HUDEP-2 (cell line): ENCODE results near the gene CIBAR2.

Experiments used
- DNase-seq, 76 experiments: peaks; one replicate each; lab custom pipeline; 2025; ENCODE audit not compliant: unreplicated experiment in 76 of 76; lab: John Stamatoyannopoulos, UW

Gene CIBAR2

DNA sequence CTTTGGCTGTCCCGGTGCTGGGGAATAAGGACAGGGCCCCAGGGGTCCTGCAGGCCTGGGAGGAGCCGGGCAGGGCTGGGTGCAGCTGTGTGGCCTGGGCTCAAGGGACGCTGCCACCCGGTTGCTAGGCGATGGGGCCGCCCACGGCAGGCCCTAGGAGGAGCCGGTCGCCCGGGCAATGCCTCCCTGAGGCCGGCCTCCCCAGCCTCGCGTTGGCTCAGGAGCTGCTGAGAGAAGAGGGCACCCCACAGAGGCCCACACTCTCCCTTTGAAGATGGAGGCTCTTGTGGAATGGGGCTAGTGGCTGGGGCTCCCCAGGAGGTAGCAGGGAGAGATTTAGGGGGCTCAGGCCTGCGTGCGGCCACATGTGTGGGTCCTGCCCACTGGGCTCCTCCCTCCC is at the start of gene CIBAR2:
CIBAR2 (minus strand) TSS at position 109 of the 400 bp plus-strand sequence. CDS start 120 bp downstream, outside the sequence.
- peak in 1 of 76 experiments; percentile 13 for DNase-seq

GRCh38 chr16:85159179-85159980 is 47.1 kb upstream of the CIBAR2 start:
- DNase-seq: no peak

GRCh38 chr16:85158743-85159178 is 46.5 kb upstream of the CIBAR2 start:
- no peak for DNase-seq

DNA sequence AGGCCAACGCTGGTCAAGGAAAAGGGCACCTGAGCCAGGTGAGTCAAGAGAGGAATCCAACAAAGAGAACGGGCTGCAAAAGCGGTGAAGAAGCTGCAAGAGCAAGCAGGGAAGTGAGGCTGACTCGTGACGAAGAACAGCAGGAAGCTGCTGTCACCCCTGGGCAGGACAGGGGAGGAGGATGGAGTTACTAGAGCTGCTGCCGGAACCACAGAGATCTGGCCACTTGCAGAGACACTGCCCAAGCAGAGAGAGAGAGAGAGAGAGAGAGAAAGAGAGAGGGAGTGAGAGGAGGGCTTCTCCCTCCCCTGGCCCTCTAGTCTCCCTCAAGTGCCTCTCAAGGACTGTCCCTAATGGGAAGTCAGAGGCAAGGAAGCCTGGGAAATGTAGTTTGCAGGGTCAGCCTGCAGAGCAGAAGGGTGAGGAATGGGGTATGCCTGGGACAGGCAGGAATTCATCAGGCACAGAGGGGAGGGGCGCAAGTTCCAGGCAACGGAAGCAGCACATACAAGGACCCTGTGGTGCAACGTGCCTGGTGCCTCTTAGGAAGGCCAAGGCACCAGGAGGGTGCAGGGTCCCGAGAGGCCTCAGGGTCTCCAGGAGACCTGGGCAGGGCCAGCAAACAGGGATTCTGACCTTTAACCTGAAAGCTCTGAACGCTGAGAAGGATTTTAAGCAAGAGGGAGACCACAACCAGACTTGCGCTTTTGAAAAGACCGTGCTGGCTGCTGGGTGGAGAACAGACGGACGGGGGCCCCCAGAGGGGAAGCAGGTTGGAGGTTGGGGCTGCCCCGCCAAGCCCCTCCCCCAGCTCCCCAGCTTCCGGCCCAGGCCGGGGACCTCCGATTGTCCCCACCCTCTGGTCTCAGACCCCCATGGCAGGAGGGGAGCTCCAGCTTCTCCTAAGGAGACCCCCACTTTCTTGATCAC is 45.8 kb upstream of the CIBAR2 start:
- DNase-seq: no peak

- no peak for DNase-seq
Observed at GRCh38 chr16:85157372-85157771, 45.1 kb upstream of the CIBAR2 start.

GRCh38 chr16:85156869-85157268 is 44.6 kb upstream of the CIBAR2 start:
- DNase-seq: no peak

DNA sequence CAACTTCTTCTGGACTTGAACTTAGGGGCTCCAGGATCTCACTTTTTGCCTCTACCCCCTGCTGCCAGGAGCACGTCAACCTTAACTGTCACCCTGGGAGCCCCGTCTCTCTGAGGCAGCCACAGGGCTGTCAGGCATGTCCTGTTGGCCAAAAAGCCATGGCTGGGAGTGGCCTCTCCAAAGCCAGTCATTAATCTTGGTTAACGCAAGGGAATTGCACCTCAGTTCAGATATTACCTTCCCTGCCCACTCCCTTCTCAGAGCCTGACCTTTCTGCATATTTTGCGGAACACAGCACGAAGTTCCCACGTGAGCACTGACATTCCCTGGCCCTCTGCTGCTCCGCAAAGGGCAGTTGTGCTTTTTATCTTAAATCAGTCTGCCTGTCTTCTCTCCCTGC is 44.2 kb upstream of the CIBAR2 start:
- DNase-seq: no peak

GRCh38 chr16:85153656-85154091 is 41.4 kb upstream of the CIBAR2 start:
- DNase-seq: no peak

GRCh38 chr16:85153046-85153445 is 40.8 kb upstream of the CIBAR2 start:
- no peak for DNase-seq

DNA sequence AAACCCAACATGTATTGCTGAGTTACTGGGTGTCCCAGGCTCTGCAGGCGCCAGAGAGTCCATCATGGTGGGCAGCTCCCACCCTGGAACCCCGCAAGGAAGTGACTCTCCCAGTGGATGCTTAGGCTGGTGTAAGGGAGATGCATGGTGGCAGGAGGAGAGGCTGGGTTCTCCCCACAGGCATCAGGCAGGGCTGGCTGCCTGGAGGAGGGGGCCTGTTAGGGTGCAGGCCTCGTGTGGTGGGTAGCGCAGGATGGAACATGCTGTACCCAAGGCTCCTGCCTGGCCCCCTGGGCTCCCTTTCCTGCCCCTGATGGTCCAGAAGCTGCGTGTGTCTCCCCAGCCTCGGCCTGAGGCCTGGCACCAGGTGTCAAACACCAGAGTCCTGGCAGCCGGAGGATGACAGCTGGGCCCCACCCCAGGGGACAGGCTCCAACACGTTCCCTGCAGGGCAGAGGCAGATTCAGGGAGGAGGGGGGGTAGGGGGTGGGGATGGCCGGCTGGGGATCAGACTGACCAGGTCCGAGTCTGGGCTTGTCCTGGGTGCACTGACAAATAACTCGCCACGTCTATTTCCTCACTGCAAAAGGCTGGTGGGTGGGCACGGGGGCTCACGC is 40.2 kb upstream of the CIBAR2 start:
- no peak for DNase-seq

GRCh38 chr16:85151603-85152413 is 39.5 kb upstream of the CIBAR2 start:
- peak in 5 of 76 experiments; percentile 6 to 41 (median 14) for DNase-seq

DNA sequence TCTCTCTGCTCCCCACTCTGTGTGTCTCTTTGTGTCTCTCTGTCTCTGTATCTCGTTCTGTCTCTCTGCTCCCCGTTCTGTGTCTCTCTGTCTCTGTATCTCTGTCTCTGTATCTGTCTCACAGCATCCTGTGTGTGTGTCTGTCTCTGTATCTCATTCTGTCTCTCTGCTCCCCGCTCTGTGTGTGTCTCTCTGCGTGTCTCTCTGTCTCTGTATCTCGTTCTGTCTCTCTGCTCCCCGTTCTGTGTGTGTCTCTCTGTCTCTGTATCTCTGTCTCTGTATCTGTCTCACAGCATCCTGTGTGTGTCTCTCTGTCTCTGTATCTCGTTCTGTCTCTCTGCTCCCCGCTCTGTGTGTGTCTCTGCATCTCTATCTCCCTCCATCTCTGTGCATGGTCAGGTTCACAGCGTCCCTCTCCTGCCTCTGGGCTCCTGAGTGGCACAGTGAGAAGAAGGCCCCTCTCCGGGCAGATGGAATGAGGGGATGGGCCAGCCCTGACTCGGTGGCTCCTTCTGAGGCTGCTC is 38.9 kb upstream of the CIBAR2 start:
- DNase-seq: no peak

DNA sequence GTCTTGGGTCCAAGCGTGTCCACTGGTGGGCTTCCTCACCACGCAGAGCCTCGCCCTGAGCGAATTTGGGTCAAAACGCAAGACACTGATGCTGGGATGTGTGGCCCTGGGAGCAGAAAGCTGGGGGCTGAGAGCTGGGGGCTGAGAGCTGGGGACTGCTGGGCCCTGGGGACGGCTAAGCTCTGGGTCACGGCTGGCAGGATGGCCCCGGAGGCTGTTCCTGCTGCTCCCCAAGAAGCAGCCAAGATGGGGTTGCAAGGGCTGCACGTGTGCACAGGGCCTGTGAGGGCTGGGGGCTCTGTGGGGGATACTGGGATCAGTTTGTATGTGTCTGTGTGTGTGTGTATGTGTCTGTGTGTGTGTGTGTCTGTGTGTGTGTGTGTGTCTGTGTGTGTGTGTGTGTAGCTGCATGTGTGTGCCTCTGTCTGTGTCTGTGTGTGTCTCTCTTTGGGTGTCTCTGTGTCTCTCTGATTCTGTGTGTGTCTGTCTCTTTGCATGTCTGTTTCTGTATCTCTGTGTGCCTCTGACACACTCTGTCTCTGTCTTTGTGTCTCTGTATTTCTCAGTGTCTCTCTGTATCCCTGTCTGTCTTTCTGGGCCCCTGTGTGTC is 38.2 kb upstream of the CIBAR2 start:
- DNase-seq: no peak

DNA sequence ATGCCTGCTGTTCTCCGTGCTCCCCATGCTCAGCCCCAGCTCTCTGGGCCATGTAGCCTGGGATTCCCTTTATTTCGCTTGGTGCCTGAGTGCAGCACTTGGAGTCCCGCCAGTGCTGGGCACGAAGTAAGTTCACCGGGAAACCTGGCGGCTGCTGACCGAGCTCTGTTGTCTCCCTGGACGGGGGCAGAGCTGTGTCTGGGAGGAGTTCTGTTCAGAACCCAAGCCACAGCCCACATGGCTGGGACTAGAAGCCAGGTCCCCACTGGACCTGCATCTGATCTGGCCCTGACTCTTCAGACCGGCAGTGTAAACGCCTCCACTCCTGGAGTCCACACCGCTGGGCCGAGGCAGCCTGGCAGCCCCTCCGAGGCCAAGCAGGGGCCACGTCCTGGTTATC is 37.5 kb upstream of the CIBAR2 start:
- DNase-seq: no peak

DNA sequence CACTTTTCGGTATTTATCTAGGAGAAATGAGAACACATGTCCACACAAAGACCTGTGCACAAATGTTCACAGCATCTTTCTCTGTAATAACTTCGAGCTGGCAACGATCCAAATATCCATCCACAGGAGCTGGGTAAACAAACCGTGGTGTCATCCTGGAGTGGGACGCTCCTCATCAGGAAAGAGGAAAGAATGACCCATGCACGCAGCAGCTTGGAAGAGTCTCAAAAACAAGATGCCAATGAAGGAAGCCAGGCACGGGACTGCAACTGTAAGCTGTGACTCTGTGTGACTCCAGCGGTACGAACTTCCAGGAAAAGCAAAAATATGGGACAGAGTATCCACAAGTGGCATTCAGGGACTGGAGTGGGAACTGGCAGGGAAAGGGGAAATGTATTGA is 36.7 kb upstream of the CIBAR2 start:
- no peak for DNase-seq

DNA sequence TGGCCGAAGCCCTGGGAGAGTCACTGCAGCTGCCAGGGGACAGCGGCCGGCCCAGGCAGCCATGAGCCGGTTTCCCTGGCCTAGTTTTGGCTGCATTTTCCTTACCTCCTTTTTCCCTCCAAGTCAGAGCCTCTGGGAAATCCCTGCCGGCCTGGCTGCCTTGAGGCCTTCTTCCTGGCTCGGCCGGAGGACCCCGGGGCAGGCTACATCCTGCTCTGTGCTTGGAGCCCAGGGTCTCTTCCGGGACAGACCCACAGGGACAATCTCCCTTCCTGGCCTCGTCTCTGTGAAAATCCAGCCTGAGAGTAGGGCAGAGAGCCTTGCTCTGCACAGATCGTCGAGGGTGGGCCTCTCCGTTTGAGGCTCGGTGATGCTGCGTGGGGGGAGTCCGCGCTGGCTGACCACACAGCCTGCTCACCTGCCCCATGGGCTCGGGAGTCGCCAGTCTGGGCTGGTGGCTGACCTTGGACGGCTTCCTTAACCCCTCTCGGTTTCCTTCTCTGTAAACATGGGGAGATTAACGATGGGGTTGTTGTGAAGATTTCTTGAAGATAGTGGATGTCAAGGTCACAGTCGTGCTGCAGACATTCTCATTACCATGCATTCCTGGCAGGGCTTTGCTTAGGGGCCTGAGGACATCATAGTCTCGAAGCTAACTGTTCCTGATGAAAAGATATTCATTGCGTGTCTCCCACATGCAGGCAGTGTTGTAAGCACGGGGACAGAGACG is 34.8 kb upstream of the CIBAR2 start:
- no peak for DNase-seq

DNA sequence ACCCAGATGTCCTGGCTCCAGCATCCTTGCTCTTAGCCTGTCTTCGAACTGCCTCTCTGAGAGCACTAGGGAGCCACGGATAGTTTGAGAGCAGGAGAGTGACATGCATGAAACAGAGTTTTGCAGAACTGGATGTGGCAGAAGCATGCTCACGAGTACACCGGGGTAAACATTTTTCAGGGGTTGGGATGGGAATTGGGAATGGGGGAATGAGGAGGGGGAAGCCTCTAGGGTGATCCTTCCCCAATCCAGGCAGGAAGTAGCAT is 34.2 kb upstream of the CIBAR2 start:
- DNase-seq: no peak

DNA sequence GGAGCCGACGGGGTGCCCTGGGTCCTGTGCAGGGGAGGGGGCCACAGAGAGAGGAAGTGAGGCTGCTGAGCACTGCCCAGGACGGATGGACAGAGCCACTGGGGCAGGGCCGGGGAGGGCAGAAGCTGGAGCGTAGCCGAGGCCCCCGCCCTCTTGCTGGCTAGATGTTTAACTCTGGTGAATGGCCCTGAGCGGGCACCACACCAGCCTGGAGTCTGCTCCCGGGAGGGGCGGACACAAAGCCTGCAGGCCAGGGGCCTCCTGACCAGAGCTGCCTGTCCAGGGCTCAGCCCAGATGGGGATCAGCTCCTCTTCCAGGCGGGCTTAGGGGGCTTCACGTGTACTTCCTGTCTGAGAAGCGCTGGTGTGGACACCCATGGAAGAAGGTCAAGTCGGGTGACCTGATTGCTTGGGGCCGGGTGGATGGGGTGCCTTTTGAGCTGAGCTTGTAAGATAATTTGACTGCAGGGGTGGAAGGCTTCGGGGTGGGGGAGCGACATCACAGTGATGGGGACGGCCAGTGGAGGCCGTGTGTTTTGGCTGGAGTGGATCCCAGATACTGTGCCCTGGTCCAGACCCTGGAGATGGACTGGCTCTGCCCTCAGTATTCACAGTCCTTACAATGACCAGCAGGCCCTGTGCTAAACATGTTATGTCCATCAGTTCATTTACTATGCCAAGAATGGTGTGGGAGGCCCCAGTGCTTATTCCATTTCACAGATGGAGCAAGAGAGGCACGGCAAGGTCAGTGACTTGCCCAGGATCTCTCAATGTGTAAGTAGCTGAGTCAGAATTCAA is 33.7 kb upstream of the CIBAR2 start:
- DNase-seq: no peak
